ENCODE results near the gene WIZ.
"Not testable (repeated sequence)": the region's sequence is repeated elsewhere in the genome, so short reads cannot be mapped to it uniquely, and the experiment has no call there.

The WIZ gene

DNA sequence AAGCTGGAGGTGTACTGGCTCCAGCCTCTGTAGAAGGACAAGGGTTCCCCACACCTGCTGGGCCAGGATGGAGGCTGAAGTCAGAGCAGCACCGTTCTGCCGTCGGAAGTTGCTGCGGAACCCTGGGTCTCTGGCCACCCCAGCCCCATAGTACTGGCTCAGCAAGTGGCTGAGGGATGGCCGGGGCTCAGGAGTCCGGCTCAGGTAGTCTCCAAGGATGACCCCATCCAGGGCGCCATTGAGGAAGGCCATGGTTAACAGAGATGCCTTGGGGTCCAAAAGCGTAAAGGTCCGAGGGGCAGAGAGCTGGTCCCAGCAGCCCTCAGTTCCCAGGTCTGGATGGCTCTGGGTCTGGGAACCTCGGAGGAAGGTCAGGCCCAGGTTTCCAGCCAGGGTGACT, 25.9 kb upstream of the WIZ start:
- Histone ChIP-seq H3K27ac (no peak overlapping the region), H3K9me3 (ENCODE audit: severe bottlenecking) (peaks cover 10% of the 10 kb centered on the region), H3K4me3 (ENCODE audit: low read depth, low read length) (no peak overlapping the region), H3K36me3 (no peaks in the 10 kb centered on the region), H3K27me3 (ENCODE audit: insufficient read depth, low read depth, severe bottlenecking) (peaks cover 87% of the 10 kb centered on the region)
- no peak for DNase-seq
- TF ChIP-seq CTCF (IDR thresholded peaks at IDR 0.05; ENCODE audit: low read depth, low read length), result no peak

DNA sequence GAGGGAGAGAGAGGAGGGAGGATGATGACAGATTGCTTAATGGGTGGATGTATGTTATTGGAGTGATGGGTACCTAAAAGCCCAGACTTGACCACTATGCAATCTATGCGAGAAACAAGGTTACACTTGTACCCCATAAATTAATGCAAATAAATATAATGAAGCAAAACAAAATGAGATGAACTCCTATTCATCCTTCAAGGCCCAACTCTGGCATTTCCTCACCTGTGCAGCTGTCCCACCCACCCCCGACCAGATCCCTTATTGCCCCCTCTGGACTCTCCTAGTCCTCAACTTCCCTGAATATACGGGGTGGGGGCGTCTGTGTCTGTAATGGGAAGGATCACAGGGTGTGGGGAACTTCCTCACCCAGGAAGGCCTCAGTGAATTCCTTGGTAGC, 25.4 kb upstream of the WIZ start:
- Histone ChIP-seq H3K27ac (no peak overlapping the region), H3K9me3 (ENCODE audit: severe bottlenecking) (peaks cover 10% of the 10 kb centered on the region), H3K4me3 (ENCODE audit: low read depth, low read length) (no peak overlapping the region), H3K27me3 (ENCODE audit: insufficient read depth, low read depth, severe bottlenecking) (peaks cover 88% of the 10 kb centered on the region), H3K36me3 (no peaks in the 10 kb centered on the region)
- DNase-seq, result no peak
- no peak for TF ChIP-seq CTCF (IDR thresholded peaks at IDR 0.05; ENCODE audit: low read depth, low read length)

- H3K9me3 ChIP-seq (ENCODE audit: severe bottlenecking), result peaks cover 10% of the 10 kb centered on the region
- H3K36me3 ChIP-seq; DNase-seq; H3K27ac ChIP-seq; H3K4me3 ChIP-seq (ENCODE audit: low read depth, low read length): not testable (repeated sequence)
- peaks cover 88% of the 10 kb centered on the region for H3K27me3 ChIP-seq (ENCODE audit: insufficient read depth, low read depth, severe bottlenecking)
Measured at GRCh38 chr19:15473821-15474220, 24.1 kb upstream of the WIZ start.

GRCh38 chr19:15471639-15472101, 21.9 kb upstream of the WIZ start:
- TF ChIP-seq CTCF (IDR thresholded peaks at IDR 0.05; ENCODE audit: low read depth, low read length), result no peak
- peaks cover 10% of the 10 kb centered on the region for H3K9me3 ChIP-seq (ENCODE audit: severe bottlenecking)
- H3K27me3 ChIP-seq (ENCODE audit: insufficient read depth, low read depth, severe bottlenecking), result peaks cover 83% of the 10 kb centered on the region
- H3K27ac ChIP-seq, result no peak overlapping the region
- no peaks in the 10 kb centered on the region for H3K36me3 ChIP-seq
- DNase-seq, result no peak
- no peak overlapping the region for H3K4me3 ChIP-seq (ENCODE audit: low read depth, low read length)

DNA sequence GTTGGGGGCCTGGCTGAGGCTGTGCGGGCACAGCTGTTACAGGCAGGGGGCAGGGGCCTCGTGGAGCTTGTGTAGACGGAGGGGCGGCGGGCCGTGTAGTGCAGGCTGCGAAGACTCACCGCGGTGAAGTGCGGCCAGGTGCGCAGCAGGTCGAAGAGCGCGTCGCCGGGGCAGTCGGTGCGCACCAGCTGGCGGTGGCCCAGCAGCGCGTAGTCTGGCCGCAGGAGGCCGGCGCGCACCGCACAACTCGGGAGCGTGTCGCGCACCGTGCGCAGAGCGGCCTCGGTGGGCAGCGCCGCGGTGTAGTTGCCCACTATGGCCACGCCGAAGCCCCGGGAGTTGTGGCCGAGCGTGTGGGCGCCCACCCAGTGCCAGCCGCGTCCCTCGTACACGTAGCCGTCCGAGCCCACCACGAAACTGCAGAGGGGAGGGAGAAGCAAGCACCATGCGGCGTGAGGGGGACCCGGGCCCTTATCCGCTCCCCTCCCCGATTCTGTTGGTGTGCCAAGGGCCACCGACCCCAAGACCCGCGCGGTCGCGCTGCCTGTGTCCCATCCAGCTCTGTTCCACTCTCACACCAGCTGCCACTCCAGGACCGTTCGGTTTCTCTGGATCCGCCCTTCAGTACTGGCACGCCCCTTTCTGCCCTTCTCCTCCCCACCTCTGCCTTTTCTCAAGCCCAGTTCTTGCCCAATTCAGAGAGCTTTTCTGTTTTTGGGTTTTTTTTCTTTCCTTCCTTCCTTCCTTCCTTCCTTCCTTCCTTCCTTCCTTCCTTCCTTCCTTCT, 19.9 kb upstream of the WIZ start:
- peaks cover 82% of the 10 kb centered on the region for H3K27me3 ChIP-seq (ENCODE audit: insufficient read depth, low read depth, severe bottlenecking)
- H3K27ac ChIP-seq, result no peak overlapping the region

More for the DNA sequence above, 19.9 kb upstream of the WIZ start:
- DNase-seq, result no peak
- Histone ChIP-seq H3K4me3 (ENCODE audit: low read depth, low read length) (no peak overlapping the region), H3K9me3 (ENCODE audit: severe bottlenecking) (peaks cover 10% of the 10 kb centered on the region), H3K36me3 (no peaks in the 10 kb centered on the region)
- no peak for TF ChIP-seq CTCF (IDR thresholded peaks at IDR 0.05; ENCODE audit: low read depth, low read length)

All from WERI-Rb-1 (cell line).